Dendritic cell treated with granulocyte-macrophage colony-stimulating factor and Interleukin-4, amounts not matched to agents 40 ng/mL and 50 ng/mL, for 4 days (primary cell): Measurements from ENCODE around the gene USF1.

Experiments
- H3K27ac Mint-ChIP-seq: one replicate; pipeline ENCODE4 v1.8.0; 2022; ENCODE audit warnings: mild to moderate bottlenecking, mixed read lengths
- H3K27me3 Mint-ChIP-seq: one replicate; pipeline ENCODE4 v1.8.0; 2022; ENCODE audit warnings: mild to moderate bottlenecking, mixed read lengths
- H3K36me3 Mint-ChIP-seq: one replicate; pipeline ENCODE4 v1.8.0; 2022; ENCODE audit warnings: low read depth, mixed read lengths
- H3K4me1 Mint-ChIP-seq: one replicate; pipeline ENCODE4 v1.8.0; 2022; ENCODE audit warnings: low read depth, mixed read lengths
- H3K4me3 Mint-ChIP-seq: one replicate; pipeline ENCODE4 v1.8.0; 2022; ENCODE audit warnings: mild to moderate bottlenecking, moderate library complexity, mixed read lengths
- H3K9me3 Mint-ChIP-seq: one replicate; pipeline ENCODE4 v1.8.0; 2022; ENCODE audit warnings: mixed read lengths
- intact Hi-C: fragments of 100-400 bp; cut with micrococcal nuclease; formaldehyde crosslinking; loops from one replicate; pipeline ENCODE4 v1.15.0; 2022

USF1 gene

GRCh38 chr1:161013488-161014230 lies 32.1 kb downstream of the USF1 start:
- intact Hi-C loops = no loop called here
- Mint-ChIP-seq H3K36me3 (no peaks in the 10 kb centered on the region), H3K27me3 (no peaks in the 10 kb centered on the region), H3K9me3 (no peaks in the 10 kb centered on the region), H3K4me3 (peak overlapping the region; percentile 75), H3K4me1 (peaks cover 49% of the 10 kb centered on the region), H3K27ac (peak overlapping the region; percentile 99)

- peak overlapping the region; percentile 75 for H3K4me3 Mint-ChIP-seq
- peaks cover 44% of the 10 kb centered on the region for H3K4me1 Mint-ChIP-seq
- H3K27me3 Mint-ChIP-seq = no peaks in the 10 kb centered on the region
- peak overlapping the region; percentile 99 for H3K27ac Mint-ChIP-seq
- no peaks in the 10 kb centered on the region for H3K9me3 Mint-ChIP-seq
- intact Hi-C loops = no loop called here
- no peaks in the 10 kb centered on the region for H3K36me3 Mint-ChIP-seq
Measured at GRCh38 chr1:161013131-161013487, 32.7 kb downstream of the USF1 start.

GRCh38 chr1:161012420-161012819 lies 33.4 kb downstream of the USF1 start:
- intact Hi-C loops = no loop called here
- no peaks in the 10 kb centered on the region for H3K9me3 Mint-ChIP-seq
- peak overlapping the region; percentile 99 for H3K27ac Mint-ChIP-seq
- H3K36me3 Mint-ChIP-seq = no peaks in the 10 kb centered on the region
- H3K4me1 Mint-ChIP-seq = peaks cover 37% of the 10 kb centered on the region
- H3K27me3 Mint-ChIP-seq = no peaks in the 10 kb centered on the region
- H3K4me3 Mint-ChIP-seq = no peak overlapping the region

- no peak overlapping the region for H3K4me3 Mint-ChIP-seq
- peaks cover 6% of the 10 kb centered on the region for H3K36me3 Mint-ChIP-seq
- no peak overlapping the region for H3K27ac Mint-ChIP-seq
- peaks cover 34% of the 10 kb centered on the region for H3K4me1 Mint-ChIP-seq
- H3K9me3 Mint-ChIP-seq = no peaks in the 10 kb centered on the region
- no peaks in the 10 kb centered on the region for H3K27me3 Mint-ChIP-seq
- intact Hi-C loops = no loop called here
Measured at GRCh38 chr1:161009602-161010211, 36.1 kb downstream of the USF1 start.

- Mint-ChIP-seq H3K36me3 (peaks cover 6% of the 10 kb centered on the region), H3K4me1 (peaks cover 31% of the 10 kb centered on the region), H3K4me3 (no peak overlapping the region), H3K27ac (no peak overlapping the region), H3K9me3 (no peaks in the 10 kb centered on the region), H3K27me3 (no peaks in the 10 kb centered on the region)
- intact Hi-C loops = no loop called here
Measured at GRCh38 chr1:161008869-161009510, 36.8 kb downstream of the USF1 start.

- Mint-ChIP-seq H3K9me3 (no peaks in the 10 kb centered on the region), H3K4me1 (peaks cover 21% of the 10 kb centered on the region), H3K27ac (no peak overlapping the region), H3K4me3 (no peak overlapping the region), H3K36me3 (peaks cover 6% of the 10 kb centered on the region), H3K27me3 (no peaks in the 10 kb centered on the region)
- intact Hi-C loops = no loop called here
Measured at GRCh38 chr1:161007369-161007768, 38.4 kb downstream of the USF1 start.

GRCh38 chr1:161006563-161006962 lies 39.2 kb downstream of the USF1 start:
- Mint-ChIP-seq H3K36me3 (peaks cover 6% of the 10 kb centered on the region), H3K27me3 (no peaks in the 10 kb centered on the region), H3K27ac (peak overlapping the region; percentile 23), H3K9me3 (no peaks in the 10 kb centered on the region), H3K4me3 (no peak overlapping the region), H3K4me1 (peaks cover 14% of the 10 kb centered on the region)
- intact Hi-C loops = no loop called here

GRCh38 chr1:161001525-161001924 lies 44.3 kb downstream of the USF1 start:
- intact Hi-C loops = no loop called here
- no peaks in the 10 kb centered on the region for H3K27me3 Mint-ChIP-seq
- H3K9me3 Mint-ChIP-seq = no peaks in the 10 kb centered on the region
- peaks cover 43% of the 10 kb centered on the region for H3K36me3 Mint-ChIP-seq
- no peak overlapping the region for H3K27ac Mint-ChIP-seq
- H3K4me1 Mint-ChIP-seq = peaks cover 15% of the 10 kb centered on the region
- H3K4me3 Mint-ChIP-seq = no peak overlapping the region

GRCh38 chr1:161000736-161001480 lies 44.9 kb downstream of the USF1 start:
- intact Hi-C loops = no loop called here
- Mint-ChIP-seq H3K36me3 (peaks cover 41% of the 10 kb centered on the region), H3K27ac (no peak overlapping the region)

GRCh38 chr1:160999376-160999775 lies 46.4 kb downstream of the USF1 start:
- Mint-ChIP-seq H3K27ac (no peak overlapping the region), H3K4me3 (no peak overlapping the region), H3K9me3 (no peaks in the 10 kb centered on the region), H3K27me3 (peaks cover 1% of the 10 kb centered on the region), H3K36me3 (peaks cover 41% of the 10 kb centered on the region), H3K4me1 (peaks cover 10% of the 10 kb centered on the region)
- intact Hi-C loops = no loop called here

More at GRCh38 chr1:161000736-161001480, 44.9 kb downstream of the USF1 start:
- H3K4me1 Mint-ChIP-seq = peaks cover 15% of the 10 kb centered on the region
- H3K9me3 Mint-ChIP-seq = no peaks in the 10 kb centered on the region
- no peaks in the 10 kb centered on the region for H3K27me3 Mint-ChIP-seq
- no peak overlapping the region for H3K4me3 Mint-ChIP-seq

GRCh38 chr1:160997323-160998038 lies 48.3 kb downstream of the USF1 start:
- H3K27me3 Mint-ChIP-seq = peaks cover 1% of the 10 kb centered on the region

GRCh38 chr1:160996178-160996577 lies 49.6 kb downstream of the USF1 start:
- Mint-ChIP-seq H3K9me3 (no peaks in the 10 kb centered on the region), H3K27ac (no peak overlapping the region), H3K27me3 (peaks cover 1% of the 10 kb centered on the region), H3K4me1 (peaks cover 10% of the 10 kb centered on the region), H3K36me3 (peaks cover 38% of the 10 kb centered on the region), H3K4me3 (no peak overlapping the region)
- intact Hi-C loops = loop anchor here (2.0 kb wide), 1 partner anchor 49 kb away; the partner anchor contains the start of gene USF1

More at GRCh38 chr1:160997323-160998038, 48.3 kb downstream of the USF1 start:
- no peak overlapping the region for H3K4me3 Mint-ChIP-seq
- H3K36me3 Mint-ChIP-seq = peaks cover 41% of the 10 kb centered on the region
- intact Hi-C loops = loop anchor here (1.0 to 2.0 kb wide), 2 partner anchors 47 to 142 kb away; partner anchors contain the start of gene USF1
- H3K27ac Mint-ChIP-seq = peak overlapping the region; percentile 50
- H3K9me3 Mint-ChIP-seq = no peaks in the 10 kb centered on the region
- H3K4me1 Mint-ChIP-seq = peaks cover 10% of the 10 kb centered on the region

- Mint-ChIP-seq H3K9me3 (no peaks in the 10 kb centered on the region), H3K27ac (no peak overlapping the region), H3K27me3 (peaks cover 1% of the 10 kb centered on the region), H3K36me3 (peaks cover 13% of the 10 kb centered on the region), H3K4me1 (peaks cover 19% of the 10 kb centered on the region), H3K4me3 (no peak overlapping the region)
- intact Hi-C loops = no loop called here
Measured at GRCh38 chr1:160993544-160994193, 52.1 kb downstream of the USF1 start.
